HG02642 (cell line): ENCODE results near the gene RBP3.

Experiments used
- ATAC-seq: cut with Tn5 transposase; IDR thresholded peaks from one replicate; pipeline ENCODE4 v1.9.1; 2021; ENCODE audit warnings: mild to moderate bottlenecking; ENCODE audit not compliant: unreplicated experiment, poor library complexity

The RBP3 gene

DNA sequence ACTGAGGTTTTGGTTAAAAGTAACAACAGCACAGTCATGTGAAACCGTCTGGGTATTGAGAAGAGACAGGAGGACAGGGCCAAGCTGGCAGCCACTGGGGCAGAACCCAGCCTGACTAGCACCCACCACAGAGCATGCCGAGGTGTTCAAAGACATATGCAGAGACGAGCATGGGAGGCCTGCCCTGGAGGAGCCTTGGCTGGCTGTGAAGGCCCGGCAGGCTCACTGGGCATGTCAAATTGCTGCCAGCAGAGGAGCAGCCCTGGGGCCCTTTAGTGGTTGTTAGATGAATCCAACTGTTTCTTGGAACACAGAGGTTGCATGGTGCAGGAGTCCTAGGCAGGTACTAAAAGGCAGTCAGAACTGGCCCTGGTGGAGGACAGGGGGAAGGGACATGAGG, 30.9 kb upstream of the RBP3 start:
- ATAC-seq = no peak

DNA sequence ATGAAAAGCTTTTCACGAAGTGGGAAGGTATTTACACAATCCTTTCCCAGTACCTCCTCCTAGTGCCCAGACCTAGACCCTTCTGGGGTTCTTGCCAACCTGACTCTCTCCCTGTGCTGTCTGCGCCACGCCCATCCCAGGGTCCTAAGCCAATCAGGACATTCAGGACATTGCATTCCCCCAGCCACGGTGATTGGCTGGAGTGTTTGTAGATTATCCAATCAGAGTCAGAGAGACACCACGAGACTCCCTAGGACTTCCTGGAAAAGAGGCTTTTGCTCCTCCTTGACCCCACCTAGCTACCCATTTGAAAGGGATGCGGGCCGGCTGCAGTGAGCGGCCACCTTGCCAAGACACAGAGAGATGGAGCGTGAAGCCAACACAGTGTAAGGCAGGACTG, 29.5 kb upstream of the RBP3 start:
- ATAC-seq = no peak

DNA sequence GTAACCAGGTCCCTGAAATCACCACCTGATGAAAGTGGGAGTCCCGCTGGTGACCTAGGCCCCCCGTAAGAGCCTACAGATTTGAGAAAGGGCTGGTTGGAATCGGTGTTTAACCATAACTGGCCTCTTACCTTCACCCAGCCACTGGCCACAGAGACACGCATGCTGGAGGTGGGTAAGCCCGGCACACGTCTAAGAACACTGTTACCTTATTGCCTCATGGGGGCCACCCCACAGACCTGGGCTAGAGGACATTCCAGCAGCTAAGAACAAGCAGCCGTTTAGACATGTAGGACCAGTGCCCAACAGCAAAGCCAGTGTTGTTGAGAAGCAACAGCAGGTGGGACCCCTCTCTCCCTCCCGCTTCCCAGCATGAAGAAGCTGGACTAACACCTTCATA, 28.4 kb upstream of the RBP3 start:
- no peak for ATAC-seq

- ATAC-seq = no peak
Observed at GRCh38 chr10:47320812-47321211, 27.4 kb upstream of the RBP3 start.

DNA sequence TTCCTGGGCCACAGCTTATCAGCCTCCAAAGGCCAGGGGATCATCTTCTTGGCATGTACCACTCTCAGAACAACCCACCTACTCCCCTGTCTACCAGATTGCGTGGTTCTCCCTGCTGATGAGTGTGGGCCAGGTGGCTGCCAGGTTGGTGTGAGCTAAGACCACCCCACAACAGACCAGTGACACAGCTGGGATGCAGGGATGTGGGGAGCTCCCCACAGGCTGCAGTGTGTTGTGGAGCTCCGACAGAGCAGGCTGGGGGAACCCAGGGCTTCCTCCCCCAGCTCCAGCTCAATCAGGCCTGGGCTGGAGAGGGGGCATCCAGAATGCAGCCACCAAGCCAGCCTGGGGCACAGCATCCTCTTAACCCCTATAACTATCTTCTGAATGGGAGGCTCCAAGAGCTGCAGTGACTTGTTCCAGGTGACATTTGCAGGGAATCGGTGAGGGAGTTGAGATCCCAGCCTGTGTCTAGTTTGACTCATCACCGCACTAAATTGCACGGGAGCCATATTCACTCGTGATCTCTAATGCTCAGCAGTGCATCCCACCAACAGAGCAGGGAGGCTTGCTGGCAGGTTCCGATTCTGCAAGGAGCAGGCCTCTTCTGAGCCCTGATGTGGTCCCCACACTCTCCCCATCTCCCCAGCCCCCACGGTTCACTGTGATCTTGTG, 26.5 kb upstream of the RBP3 start:
- no peak for ATAC-seq

GRCh38 chr10:47322300-47323061, 25.7 kb upstream of the RBP3 start, which contains the start of gene GDF2:
Gene GDF2, plus strand, starts transcription at chr10:47322454. Its CDS starts 215 bp downstream, at chr10:47322669.
- ATAC-seq = no peak

DNA sequence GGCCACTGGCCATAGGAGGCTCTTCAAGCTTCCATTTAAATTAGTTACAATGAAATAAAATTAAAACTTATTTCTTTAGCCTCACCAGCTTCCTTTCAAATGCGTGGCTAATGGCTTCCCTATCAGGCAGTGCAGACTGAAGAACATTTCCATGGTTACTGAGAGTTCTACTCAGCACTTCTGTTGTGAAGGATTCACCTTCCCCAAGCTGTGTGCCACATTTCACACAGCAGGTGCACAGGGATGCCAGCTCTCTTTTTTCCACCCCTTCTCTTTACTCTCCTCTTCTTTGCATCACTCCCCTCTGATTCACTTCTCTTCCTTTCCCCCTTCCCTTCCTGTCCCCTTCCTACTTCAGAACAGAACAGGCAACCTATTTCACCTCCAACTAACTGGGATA, 25.1 kb upstream of the RBP3 start:
- no peak for ATAC-seq

GRCh38 chr10:47323636-47324296, 24.4 kb upstream of the RBP3 start:
- ATAC-seq = no peak

DNA sequence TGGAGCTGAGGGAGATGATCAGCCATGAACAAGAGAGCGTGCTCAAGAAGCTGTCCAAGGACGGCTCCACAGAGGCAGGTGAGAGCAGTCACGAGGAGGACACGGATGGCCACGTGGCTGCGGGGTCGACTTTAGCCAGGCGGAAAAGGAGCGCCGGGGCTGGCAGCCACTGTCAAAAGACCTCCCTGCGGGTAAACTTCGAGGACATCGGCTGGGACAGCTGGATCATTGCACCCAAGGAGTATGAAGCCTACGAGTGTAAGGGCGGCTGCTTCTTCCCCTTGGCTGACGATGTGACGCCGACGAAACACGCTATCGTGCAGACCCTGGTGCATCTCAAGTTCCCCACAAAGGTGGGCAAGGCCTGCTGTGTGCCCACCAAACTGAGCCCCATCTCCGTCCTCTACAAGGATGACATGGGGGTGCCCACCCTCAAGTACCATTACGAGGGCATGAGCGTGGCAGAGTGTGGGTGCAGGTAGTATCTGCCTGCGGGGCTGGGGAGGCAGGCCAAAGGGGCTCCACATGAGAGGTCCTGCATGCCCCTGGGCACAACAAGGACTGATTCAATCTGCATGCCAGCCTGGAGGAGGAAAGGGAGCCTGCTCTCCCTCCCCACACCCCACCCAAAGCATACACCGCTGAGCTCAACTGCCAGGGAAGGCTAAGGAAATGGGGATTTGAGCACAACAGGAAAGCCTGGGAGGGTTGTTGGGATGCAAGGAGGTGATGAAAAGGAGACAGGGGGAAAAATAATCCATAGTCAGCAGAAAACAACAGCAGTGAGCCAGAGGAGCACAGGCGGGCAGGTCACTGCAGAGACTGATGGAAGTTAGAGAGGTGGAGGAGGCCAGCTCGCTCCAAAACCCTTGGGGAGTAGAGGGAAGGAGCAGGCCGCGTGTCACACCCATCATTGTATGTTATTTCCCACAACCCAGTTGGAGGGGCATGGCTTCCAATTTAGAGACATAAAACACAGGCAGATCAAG, 22.6 kb upstream of the RBP3 start:
- ATAC-seq = no peak

DNA sequence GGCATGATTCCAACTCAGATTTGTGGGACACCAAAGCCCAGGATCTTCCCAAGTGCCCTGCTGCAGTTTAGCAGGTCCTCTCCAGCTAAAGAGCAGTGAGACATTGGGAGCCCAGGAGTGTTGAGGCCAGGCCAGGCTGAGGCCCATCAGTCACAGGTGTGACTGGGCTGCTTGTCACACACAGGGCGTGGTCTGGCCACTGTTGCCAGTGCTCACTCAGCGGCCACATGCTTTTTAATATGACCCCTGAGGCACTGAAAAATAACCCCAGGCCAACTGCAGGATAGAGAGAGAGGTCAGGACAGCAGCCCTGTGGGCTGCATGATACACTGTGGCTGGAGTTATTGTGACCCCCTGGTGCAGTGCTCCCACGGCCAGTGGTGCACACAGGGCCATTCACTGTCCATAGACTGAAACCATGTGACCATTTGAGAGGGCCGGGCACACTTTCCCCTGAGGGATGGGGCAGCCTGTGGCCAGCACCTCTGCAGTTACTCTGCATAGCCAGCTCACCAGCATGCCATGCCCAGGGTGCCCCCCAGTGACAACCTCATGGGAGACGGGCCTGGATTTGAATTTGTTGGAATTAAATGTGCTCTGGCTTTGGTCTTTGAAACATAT, 21.7 kb upstream of the RBP3 start:
- no peak for ATAC-seq

DNA sequence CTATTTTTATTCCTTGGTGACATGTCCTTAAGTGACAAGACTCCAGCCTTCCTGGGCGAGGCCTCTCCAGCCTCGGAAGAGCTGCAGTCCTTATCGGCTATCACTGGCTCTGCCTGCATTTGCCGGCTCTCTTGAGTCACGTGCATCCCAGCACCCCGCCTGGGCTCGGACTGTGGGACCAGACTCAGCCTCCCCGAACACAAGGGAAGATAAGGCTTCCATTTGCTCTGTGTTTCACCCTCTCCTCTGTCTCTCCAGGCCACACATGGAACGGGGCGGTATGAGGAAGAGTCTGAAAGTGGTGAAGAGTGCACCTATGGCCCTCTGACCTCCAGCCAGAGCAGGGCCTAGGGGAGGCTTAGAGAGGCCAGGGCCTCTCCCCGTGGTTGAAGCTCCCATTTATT, 21.2 kb upstream of the RBP3 start:
- ATAC-seq = no peak

GRCh38 chr10:47329855-47330254, 18.3 kb upstream of the RBP3 start:
- no peak for ATAC-seq

GRCh38 chr10:47330366-47330765, 17.8 kb upstream of the RBP3 start:
- no peak for ATAC-seq

GRCh38 chr10:47330804-47331203, 17.4 kb upstream of the RBP3 start:
- no peak for ATAC-seq

GRCh38 chr10:47331491-47331890, 16.7 kb upstream of the RBP3 start:
- no peak for ATAC-seq

DNA sequence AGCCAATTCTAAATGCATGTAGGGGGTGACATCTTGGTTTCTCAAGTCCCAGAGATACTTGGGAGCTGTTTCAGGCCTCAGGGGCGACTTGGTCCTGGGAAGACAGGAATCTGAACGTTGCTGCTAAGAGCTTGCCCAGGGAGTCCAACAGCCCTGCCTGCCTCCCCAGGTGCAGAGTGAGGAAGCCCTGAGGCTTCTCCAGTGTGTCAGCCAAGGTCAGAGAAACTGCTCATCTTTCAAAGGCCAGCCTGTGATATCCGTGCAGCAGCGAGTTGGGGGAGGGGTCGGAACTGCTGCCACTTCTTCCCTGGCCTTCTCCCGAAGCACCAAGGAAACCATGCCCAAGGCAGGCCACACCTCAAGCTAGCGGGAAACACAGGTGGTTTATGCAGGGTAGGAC, 16.2 kb upstream of the RBP3 start:
- ATAC-seq = no peak

DNA sequence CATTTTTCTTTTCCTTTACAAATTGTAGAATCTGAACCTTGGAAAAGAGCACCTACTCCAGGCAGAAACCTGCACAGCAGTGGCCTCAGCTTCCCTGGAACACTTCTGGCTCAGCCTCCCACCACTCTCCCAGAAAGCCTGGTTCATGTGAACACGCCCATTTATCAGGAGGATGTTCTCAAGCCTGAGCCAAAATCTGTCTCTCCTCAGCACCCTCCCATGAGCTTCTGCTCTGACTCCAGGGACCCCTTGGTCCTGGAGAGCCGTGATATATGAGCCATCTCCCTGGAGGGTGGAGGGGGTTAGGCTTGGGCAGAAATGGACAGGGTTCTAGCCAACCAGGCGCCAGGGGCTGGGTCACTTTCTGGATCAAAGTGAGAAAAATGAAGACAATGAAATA, 15.8 kb upstream of the RBP3 start:
- ATAC-seq = no peak

DNA sequence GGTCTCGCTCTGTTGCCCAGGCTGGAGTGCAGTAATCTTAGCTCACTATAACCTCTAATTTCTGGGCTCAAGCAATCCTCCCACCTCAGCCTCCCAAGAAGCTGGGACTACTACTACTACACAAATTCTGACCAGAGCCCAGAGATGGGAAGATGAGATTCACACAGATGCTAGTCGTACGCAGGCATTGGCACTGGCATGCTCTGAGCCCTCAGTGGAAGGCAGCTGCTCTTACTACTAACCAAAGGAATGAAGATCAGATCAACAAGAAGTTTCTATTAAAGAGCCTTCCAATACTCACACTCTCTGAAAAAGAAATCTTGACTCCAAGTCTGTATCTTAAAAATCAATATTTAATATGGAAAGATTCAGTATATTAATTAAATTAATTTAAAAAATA, 15.2 kb upstream of the RBP3 start:
- no peak for ATAC-seq

- ATAC-seq = no peak
Observed at GRCh38 chr10:47333532-47333931, 14.6 kb upstream of the RBP3 start.
